Muscle layer of duodenum (tissue), 2 donors: Measurements from ENCODE around the gene RAB4B.
"Not testable (repeated sequence)": the region's sequence is repeated elsewhere in the genome, so short reads cannot be mapped to it uniquely, and the experiment has no call there.

ENCODE experiments used
- H3K27ac ChIP-seq: one replicate; pipeline ENCODE4 v1.7.0; 2013; ENCODE audit warnings: mild to moderate bottlenecking, low read length
- H3K27me3 ChIP-seq: one replicate; pipeline ENCODE4 v1.7.0; 2013; ENCODE audit warnings: low read depth, mild to moderate bottlenecking, control low read depth, low read length
- H3K36me3 ChIP-seq, 2 donors: one replicate each; pipeline ENCODE4 v1.7.0; 2013; ENCODE audit warnings: low read length in 2 of 2, control low read depth in 1 of 2, mild to moderate bottlenecking in 1 of 2; ENCODE audit not compliant: insufficient read depth in 2 of 2, control insufficient read depth in 1 of 2
- H3K4me1 ChIP-seq, 2 donors: one replicate each; pipeline ENCODE4 v1.7.0; 2013; ENCODE audit warnings: low read length in 2 of 2, mild to moderate bottlenecking in 2 of 2, control low read depth in 1 of 2, moderate library complexity in 1 of 2; ENCODE audit not compliant: insufficient read depth in 2 of 2, control insufficient read depth in 1 of 2
- H3K4me3 ChIP-seq, 2 donors: one replicate each; pipeline ENCODE4 v1.7.0; 2013; ENCODE audit warnings: low read length in 2 of 2, low read depth in 1 of 2, mild to moderate bottlenecking in 1 of 2
- H3K9me3 ChIP-seq, 2 donors: one replicate each; pipeline ENCODE4 v1.7.0; 2013; ENCODE audit warnings: low read length in 2 of 2, control low read depth in 1 of 2, mild to moderate bottlenecking in 1 of 2; ENCODE audit not compliant: control insufficient read depth in 1 of 2
- donor health status: healthy.

Gene RAB4B

DNA sequence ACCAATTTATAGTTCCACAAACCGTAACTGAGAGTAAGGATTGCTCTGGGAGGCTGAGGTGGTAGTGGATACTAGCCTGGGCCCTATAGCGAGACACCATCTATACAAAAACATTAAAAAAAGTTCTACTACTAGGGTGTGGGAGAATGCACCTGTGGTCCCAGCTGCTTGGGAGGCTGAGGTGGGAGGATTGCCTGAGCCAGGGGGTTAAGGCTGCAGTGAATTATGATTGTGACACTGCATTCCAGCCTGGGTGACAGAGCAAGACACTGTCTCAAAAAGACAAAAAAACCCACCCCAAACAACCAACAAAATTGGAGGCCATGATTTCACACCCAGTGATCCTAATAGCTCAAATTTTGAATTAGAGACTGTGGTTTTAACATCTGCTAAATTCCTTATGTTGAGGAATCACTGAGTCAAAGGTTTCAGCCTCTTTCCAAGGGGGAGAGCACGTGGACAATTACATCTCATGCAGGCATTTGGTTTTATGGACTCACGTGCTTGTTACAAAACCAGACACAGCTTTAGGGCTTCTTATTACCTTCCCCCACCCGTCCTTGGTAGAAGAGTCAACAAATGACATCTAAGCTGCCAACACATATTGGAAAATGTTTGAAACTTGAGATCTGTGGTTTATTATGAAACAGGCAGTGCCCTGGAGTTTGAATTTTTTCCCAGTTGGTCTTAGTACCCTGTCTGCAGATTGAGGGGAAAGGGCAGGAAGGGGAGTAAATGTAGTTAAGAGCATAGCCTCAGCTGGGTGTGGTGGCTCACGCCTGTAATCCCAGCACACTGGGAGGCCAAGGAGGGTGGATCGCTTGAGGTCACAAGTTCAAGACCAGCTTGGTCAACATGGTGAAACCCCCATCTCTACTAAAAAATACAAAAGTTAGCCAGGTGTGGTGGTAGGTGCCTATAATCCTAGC, 53.7 kb downstream of the RAB4B start:
- H3K36me3 ChIP-seq: peaks cover 0 to 15% of the 10 kb centered on the region in 2 donors
- no peaks in the 10 kb centered on the region for H3K9me3 ChIP-seq
- H3K27ac ChIP-seq: no peak overlapping the region
- H3K27me3 ChIP-seq: no peaks in the 10 kb centered on the region
- no peak overlapping the region for H3K4me3 ChIP-seq
- no peaks in the 10 kb centered on the region for H3K4me1 ChIP-seq

DNA sequence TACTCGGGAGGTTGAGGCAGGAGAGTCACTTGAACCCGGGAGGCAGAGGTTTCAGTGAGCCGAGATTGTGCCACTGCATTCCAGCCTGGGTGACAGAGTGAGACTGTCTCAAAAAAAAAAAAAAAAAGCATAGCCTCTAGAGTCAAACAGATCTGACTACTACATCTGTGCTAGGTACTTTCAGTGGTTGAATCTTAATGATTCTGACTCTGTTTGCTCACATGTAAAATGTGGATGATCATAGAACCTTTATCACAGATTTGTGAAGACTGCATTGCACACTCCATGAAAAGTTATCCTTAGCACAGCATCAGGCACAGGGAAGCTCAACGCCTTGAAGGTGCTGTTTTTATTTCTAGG, 54.4 kb downstream of the RAB4B start:
- H3K4me1 ChIP-seq, H3K4me3 ChIP-seq, H3K9me3 ChIP-seq, H3K27me3 ChIP-seq, H3K36me3 ChIP-seq, H3K27ac ChIP-seq: not testable (repeated sequence)

DNA sequence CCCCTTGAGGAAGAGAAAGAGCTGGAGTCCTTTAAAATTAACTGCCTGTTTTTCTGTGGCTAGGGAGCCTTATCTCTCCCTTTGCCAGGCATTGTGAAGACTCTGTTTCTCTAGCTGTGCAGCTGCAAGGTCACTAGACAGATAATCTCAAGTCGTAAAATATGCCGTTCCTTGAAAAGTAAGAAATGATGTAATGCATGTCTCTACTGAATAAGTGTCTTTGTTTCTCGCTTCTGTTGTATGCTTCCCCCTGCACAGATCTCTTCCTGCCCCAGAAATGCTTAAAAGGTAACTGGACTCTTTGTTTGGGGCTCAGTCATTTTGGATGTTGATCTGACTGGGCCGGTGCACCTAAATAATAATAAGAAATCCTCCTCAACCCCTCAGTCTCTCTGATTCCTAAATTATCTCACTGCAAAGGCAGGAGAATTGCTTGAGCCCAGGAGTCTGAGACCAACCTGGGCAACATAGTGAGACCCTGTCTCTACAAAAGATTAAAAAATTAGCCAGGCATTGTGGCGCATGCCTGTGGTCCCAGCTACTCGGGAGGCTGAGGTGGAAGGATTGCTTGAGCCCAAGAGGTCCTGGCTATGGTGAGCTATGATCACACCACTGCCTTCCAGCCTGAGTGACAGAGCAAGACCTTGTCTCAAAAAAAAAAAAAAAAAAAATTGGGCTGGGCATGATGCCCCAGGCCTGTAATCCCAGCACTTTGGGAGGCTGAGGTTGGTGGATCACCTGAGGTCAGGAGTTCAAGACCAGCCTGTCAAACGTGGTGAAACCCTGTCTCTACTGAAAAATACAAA, 55.9 kb downstream of the RAB4B start:
- not testable (repeated sequence) for H3K4me1 ChIP-seq, H3K9me3 ChIP-seq, H3K36me3 ChIP-seq, H3K27me3 ChIP-seq, H3K4me3 ChIP-seq, H3K27ac ChIP-seq

DNA sequence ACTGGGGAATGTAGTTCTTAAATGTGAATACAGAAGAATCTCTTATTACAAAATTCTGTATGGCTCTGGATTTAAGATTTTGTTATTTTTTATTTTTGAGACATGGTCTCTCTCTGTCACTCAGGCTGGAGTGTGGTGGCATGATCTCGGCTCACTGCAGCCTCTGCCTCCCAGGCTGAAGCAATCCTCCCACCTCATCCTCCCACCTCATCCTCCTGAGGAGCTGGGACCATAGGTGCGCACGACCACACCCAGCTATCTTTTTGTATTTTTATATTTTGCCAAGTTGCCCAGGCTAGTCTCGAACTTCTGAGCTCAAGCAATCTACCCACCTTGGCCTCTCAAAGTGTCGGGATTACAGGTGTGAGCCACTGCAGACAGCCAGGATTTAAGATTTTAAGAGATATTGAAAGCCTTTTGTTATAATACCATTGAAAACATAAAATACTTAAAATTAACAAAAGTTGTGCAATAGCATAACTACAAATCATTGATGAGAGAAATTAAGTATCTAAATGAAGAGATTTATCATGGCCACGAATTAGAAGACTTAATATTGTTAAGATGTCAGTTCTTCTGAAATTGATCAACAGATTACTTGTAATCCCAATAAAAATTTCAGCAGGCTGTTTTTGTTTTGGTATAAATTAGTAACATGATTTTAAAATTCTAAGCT, 58.8 kb downstream of the RAB4B start:
- H3K4me1 ChIP-seq: no peaks in the 10 kb centered on the region
- no peaks in the 10 kb centered on the region for H3K27me3 ChIP-seq

DNA sequence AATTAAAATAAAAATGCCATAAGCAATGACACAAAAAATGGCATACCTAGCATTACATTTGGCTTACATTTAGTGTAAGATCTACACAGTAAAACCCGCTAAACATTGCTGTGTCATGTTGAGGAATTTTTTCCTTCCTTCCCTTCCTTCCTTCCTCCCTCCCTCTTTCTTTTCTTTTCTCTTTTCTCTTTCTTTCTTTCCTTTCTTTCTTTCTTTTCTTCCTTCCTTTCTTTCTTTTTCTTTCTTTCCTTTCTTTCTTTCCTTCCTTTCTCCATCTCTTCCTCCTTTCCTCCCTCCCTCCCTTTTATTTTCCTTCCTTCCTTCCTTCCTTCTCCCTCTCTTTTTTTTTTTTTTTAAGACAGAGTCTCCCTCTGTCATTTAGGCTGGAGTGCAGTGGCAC, 60.4 kb downstream of the RAB4B start:
- H3K9me3 ChIP-seq, H3K4me1 ChIP-seq, H3K4me3 ChIP-seq, H3K27me3 ChIP-seq, H3K36me3 ChIP-seq, H3K27ac ChIP-seq: not testable (repeated sequence)

More for the DNA sequence above, 58.8 kb downstream of the RAB4B start:
- no peak overlapping the region for H3K4me3 ChIP-seq
- H3K9me3 ChIP-seq: no peaks in the 10 kb centered on the region
- no peaks in the 10 kb centered on the region for H3K36me3 ChIP-seq
- H3K27ac ChIP-seq: no peak overlapping the region

DNA sequence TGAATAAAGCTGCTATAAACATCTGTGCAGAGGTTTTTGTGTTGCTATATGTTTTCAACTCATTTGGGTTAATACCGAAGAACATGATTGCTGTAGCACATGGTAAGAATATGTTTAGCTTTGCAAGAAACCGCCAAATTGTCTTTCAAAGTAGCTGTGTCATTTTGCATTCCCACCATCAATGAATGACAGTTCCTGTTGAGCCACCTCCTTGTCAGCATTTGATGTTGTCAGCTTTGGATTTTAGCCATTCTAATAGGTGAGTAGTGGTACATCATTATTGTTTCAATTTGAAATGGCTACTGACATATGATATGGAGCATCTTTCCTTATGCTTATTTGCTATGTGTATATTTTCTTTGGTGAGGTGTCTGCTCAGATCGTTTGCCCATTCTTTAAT, 64.0 kb downstream of the RAB4B start:
- H3K27ac ChIP-seq, H3K36me3 ChIP-seq, H3K9me3 ChIP-seq, H3K4me1 ChIP-seq, H3K4me3 ChIP-seq, H3K27me3 ChIP-seq: not testable (repeated sequence)

DNA sequence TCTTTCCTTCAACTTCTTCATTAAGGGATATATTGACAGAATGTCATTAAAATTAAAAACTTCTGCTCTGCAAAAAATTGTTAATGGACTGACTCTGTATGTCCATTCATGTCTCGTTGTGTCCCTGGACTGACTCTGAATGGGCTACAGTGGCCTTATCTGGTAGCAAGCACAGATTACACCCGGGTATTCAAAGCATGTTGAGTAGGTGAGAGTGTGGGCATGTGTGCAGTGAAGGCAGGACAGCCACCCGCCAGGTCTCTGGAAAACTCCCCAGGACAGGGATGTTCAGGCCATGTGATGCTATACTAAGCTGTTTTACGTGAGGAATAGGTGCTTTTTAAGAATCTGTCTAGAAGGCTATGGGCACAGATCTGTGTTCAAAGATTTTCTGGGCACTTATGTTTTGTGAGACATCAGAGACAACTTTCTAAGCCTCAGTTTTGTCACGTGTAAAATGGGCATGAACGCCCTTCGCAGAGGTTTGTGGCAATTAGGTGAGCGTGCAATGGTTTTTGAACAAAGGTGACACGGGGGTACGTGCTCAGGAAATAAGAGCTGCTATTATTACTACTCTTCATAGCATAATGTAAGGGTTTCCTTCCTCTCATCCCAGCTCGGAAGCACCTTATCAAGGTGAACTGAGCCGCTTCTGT, 65.1 kb downstream of the RAB4B start:
- H3K4me3 ChIP-seq, H3K9me3 ChIP-seq, H3K27ac ChIP-seq: not testable (repeated sequence)

DNA sequence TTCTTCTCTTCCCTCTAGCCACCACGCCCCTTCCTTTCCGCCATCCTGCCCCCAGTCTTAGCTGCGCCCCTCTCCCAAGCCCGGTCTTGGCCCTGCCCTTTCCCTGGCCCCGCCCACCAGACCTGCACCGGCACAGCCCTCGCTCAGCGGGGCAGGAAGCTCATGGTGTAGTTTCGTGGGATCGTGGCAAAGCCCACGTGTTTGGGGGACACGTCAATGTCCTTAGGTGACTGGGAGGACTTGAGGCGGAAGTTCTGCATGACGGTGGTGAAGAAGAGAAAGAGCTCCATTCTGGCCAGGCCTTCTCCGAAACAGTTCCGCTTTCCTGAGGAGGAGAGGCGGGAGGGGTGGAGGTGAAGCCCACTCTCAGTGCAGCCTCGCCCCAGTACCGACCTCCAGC, 65.6 kb downstream of the RAB4B start:
- H3K36me3 ChIP-seq, H3K4me3 ChIP-seq, H3K27me3 ChIP-seq, H3K4me1 ChIP-seq, H3K27ac ChIP-seq, H3K9me3 ChIP-seq: not testable (repeated sequence)

More for the DNA sequence above, 65.1 kb downstream of the RAB4B start:
- H3K4me1 ChIP-seq, H3K36me3 ChIP-seq, H3K27me3 ChIP-seq: not testable (repeated sequence)
